Stomach (tissue), 9 donors: ENCODE results near the gene ACAP3. TPM values are rescaled to one million over a fixed set of nuclear protein-coding genes. Genes with fewer than 3 reads are reported as not detected.

ENCODE experiments used
- DNase-seq, 2 donors: peaks; one replicate each; pipeline versions ENCODE4 v3.0.0 to v3.0.0-alpha.2; 2013 to 2019
- H3K27ac ChIP-seq, 5 donors: fragments of 200-600 bp in 4 of 5; sonication (generic) in 4 of 5; one replicate each; pipeline ENCODE4 v1.5.1; 2013 to 2019; ENCODE audit warnings: mild to moderate bottlenecking in 1 of 5, moderate library complexity in 1 of 5
- H3K27me3 ChIP-seq, 3 donors: fragments of 200-600 bp; sonication (generic); one replicate each; pipeline ENCODE4 v1.5.1; 2017 to 2019; ENCODE audit warnings: mixed run types in 1 of 3
- H3K36me3 ChIP-seq, 4 donors: fragments of 200-600 bp; sonication (generic); 1 replicate in 3 of 4; 2 replicates in 1 of 4; pipeline ENCODE4 v1.5.1; 2016 to 2019
- H3K4me1 ChIP-seq, 4 donors: fragments of 200-600 bp; sonication (generic); one replicate each; pipeline ENCODE4 v1.5.1; 2016 to 2019
- H3K4me3 ChIP-seq, 4 donors: fragments of 200-600 bp; sonication (generic) in 3 of 4; one replicate each; pipeline ENCODE4 v1.5.1; 2016 to 2019; ENCODE audit warnings: mild to moderate bottlenecking in 1 of 4
- H3K9me3 ChIP-seq, 4 donors: fragments of 200-600 bp; sonication (generic); one replicate each; pipeline ENCODE4 v1.5.1; 2016 to 2019
- EP300 ChIP-seq: sonication (generic); formaldehyde crosslinking; IDR thresholded peaks from one replicate; pipeline ENCODE4 v1.6.1; 2017; ENCODE audit warnings: antibody characterized with exemption
- POLR2A ChIP-seq, 4 donors: fragments of 450-650 bp; IDR thresholded peaks; one replicate each; pipeline ENCODE4 v1.6.1; 2016; ENCODE audit warnings: antibody characterized with exemption in 4 of 4, control low read depth in 2 of 4, mild to moderate bottlenecking in 1 of 4, moderate library complexity in 1 of 4
- POLR2AphosphoS5 ChIP-seq, 3 donors: sonication (generic); formaldehyde crosslinking; IDR thresholded peaks; one replicate each; pipeline ENCODE4 v1.6.1; 2016; ENCODE audit warnings: antibody characterized with exemption in 3 of 3
- WGBS, 5 donors: extraction: QIAGEN DNeasy Blood & Tissue Kit in 3 of 5; methylation state at CpG; one replicate each; pipeline versions ENCODE4 v1.1.5 to v1.1.7; 2013 to 2018; 5-methylcytosine and 5-hydroxymethylcytosine counted together
- intact Hi-C: fragments of 100-400 bp; cut with DNase I; formaldehyde crosslinking; loops from one replicate; pipeline ENCODE4 v1.15.1; 2023; ENCODE audit warnings: low total_unique reads
- polyA plus RNA-seq, 3 donors: library from polyadenylated mRNA; stranded (reverse); fragments of 200-250 nt; gene quantifications; one replicate each; pipeline ENCODE4 v1.2.3, GENCODE V29; 2013
- total RNA-seq, 5 donors: library from RNA; depleted of rRNA; stranded (reverse); fragments of >200 nt; gene quantifications; one replicate each; pipeline versions ENCODE4 v1.1.0 to v1.2.3, GENCODE V29; 2014 to 2016
- TF ChIP-seq, protein P1 (sequence below), 7 experiments: fragments of 450-650 bp in 4 of 7; fragments of 200-600 bp in 3 of 7; sonication (generic) in 3 of 7; IDR thresholded peaks; one replicate each; pipeline ENCODE4 v1.5.1; 2016 to 2019; ENCODE audit warnings: antibody characterized with exemption in 7 of 7, control low read depth in 2 of 7, mild to moderate bottlenecking in 1 of 7
- donor health status: healthy with polysubstance abuse.
- donor health status: Bipolar disorder and iron deficiency.
- donor health status: healthy.

Gene ACAP3
- total and polyA plus RNA-seq, 8 donors, result 17.9 to 374 (median 51.2) TPM

DNA sequence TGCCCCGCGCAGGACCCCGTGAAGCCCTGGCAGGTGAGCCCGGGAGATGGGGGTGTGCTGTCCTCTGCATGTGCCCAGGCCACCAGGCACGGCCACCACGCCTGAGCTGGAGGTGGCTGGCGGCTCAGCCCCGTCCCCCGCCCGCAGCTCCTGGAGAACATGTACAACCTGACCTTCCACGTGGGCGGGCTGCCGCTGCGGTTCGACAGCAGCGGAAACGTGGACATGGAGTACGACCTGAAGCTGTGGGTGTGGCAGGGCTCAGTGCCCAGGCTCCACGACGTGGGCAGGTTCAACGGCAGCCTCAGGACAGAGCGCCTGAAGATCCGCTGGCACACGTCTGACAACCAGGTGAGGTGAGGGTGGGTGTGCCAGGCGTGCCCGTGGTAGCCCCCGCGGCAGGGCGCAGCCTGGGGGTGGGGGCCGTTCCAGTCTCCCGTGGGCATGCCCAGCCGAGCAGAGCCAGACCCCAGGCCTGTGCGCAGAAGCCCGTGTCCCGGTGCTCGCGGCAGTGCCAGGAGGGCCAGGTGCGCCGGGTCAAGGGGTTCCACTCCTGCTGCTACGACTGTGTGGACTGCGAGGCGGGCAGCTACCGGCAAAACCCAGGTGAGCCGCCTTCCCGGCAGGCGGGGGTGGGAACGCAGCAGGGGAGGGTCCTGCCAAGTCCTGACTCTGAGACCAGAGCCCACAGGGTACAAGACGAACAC is 25.2 kb upstream of the ACAP3 start:
- DNase-seq, result peak in 1 of 2 donors; percentile 80
- Histone ChIP-seq H3K36me3 (peaks cover 8 to 42% (median 40%) of the 10 kb centered on the region in 4 donors), H3K9me3 (no peaks in the 10 kb centered on the region), H3K4me3 (no peak overlapping the region), H3K27ac (peak overlapping the region in 1 of 5 donors; percentile 2), H3K4me1 (peaks cover 11 to 41% (median 37%) of the 10 kb centered on the region in 4 donors), H3K27me3 (no peaks in the 10 kb centered on the region)
- intact Hi-C loops, result no loop called here
- WGBS, 5 donors, result 46 to 77% (median 55%) methylated on average over 18 to 48 of the region's 48 CpGs
- peak in 1 of 3 donors; percentile 34 for TF ChIP-seq POLR2AphosphoS5 (IDR thresholded peaks at IDR 0.05)
- TF ChIP-seq, protein P1, sequence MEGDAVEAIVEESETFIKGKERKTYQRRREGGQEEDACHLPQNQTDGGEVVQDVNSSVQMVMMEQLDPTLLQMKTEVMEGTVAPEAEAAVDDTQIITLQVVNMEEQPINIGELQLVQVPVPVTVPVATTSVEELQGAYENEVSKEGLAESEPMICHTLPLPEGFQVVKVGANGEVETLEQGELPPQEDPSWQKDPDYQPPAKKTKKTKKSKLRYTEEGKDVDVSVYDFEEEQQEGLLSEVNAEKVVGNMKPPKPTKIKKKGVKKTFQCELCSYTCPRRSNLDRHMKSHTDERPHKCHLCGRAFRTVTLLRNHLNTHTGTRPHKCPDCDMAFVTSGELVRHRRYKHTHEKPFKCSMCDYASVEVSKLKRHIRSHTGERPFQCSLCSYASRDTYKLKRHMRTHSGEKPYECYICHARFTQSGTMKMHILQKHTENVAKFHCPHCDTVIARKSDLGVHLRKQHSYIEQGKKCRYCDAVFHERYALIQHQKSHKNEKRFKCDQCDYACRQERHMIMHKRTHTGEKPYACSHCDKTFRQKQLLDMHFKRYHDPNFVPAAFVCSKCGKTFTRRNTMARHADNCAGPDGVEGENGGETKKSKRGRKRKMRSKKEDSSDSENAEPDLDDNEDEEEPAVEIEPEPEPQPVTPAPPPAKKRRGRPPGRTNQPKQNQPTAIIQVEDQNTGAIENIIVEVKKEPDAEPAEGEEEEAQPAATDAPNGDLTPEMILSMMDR (IDR thresholded peaks at IDR 0.05), result no peak

DNA sequence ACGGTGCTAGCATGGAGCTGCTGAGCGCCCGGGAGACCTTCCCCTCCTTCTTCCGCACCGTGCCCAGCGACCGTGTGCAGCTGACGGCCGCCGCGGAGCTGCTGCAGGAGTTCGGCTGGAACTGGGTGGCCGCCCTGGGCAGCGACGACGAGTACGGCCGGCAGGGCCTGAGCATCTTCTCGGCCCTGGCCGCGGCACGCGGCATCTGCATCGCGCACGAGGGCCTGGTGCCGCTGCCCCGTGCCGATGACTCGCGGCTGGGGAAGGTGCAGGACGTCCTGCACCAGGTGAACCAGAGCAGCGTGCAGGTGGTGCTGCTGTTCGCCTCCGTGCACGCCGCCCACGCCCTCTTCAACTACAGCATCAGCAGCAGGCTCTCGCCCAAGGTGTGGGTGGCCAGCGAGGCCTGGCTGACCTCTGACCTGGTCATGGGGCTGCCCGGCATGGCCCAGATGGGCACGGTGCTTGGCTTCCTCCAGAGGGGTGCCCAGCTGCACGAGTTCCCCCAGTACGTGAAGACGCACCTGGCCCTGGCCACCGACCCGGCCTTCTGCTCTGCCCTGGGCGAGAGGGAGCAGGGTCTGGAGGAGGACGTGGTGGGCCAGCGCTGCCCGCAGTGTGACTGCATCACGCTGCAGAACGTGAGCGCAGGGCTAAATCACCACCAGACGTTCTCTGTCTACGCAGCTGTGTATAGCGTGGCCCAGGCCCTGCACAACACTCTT is 24.5 kb upstream of the ACAP3 start:
- intact Hi-C loops, result no loop called here
- Histone ChIP-seq H3K4me1 (peaks cover 11 to 41% (median 33%) of the 10 kb centered on the region in 4 donors), H3K27me3 (no peaks in the 10 kb centered on the region), H3K36me3 (peaks cover 14 to 42% (median 40%) of the 10 kb centered on the region in 4 donors), H3K27ac (no peak overlapping the region), H3K9me3 (no peaks in the 10 kb centered on the region), H3K4me3 (no peak overlapping the region)
- no peak for DNase-seq
- 75 to 79% (median 77%) methylated on average over 15 to 57 of the region's 57 CpGs for WGBS, 5 donors
- TF ChIP-seq EP300 (no peak), POLR2A (IDR thresholded peaks at IDR 0.05) (no peak), POLR2AphosphoS5 (IDR thresholded peaks at IDR 0.05) (no peak)
- TF ChIP-seq, protein P1 (IDR thresholded peaks at IDR 0.05), result no peak

DNA sequence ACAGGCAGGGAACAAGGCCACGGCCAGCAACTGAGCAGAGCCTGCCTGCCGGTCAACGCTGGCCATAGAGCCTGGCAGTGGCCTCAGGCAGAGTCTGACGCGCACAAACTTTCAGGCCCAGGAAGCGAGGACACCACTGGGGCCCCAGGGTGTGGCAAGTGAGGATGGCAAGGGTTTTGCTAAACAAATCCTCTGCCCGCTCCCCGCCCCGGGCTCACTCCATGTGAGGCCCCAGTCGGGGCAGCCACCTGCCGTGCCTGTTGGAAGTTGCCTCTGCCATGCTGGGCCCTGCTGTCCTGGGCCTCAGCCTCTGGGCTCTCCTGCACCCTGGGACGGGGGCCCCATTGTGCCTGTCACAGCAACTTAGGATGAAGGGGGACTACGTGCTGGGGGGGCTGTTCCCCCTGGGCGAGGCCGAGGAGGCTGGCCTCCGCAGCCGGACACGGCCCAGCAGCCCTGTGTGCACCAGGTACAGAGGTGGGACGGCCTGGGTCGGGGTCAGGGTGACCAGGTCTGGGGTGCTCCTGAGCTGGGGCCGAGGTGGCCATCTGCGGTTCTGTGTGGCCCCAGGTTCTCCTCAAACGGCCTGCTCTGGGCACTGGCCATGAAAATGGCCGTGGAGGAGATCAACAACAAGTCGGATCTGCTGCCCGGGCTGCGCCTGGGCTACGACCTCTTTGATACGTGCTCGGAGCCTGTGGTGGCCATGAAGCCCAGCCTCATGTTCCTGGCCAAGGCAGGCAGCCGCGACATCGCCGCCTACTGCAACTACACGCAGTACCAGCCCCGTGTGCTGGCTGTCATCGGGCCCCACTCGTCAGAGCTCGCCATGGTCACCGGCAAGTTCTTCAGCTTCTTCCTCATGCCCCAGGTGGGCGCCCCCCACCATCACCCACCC is 23.6 kb upstream of the ACAP3 start, which contains the start of gene TAS1R3:
Gene TAS1R3 (plus strand): TSS at position 213 of the 898 bp plus-strand sequence. CDS start 66 bp downstream, at position 279.
- peak in 1 of 2 donors; percentile 47 for DNase-seq
- no peak for TF ChIP-seq POLR2AphosphoS5 (IDR thresholded peaks at IDR 0.05)
- TF ChIP-seq EP300, result no peak
- no peak for TF ChIP-seq POLR2A (IDR thresholded peaks at IDR 0.05)
- TF ChIP-seq, protein P1 (IDR thresholded peaks at IDR 0.05), result no peak
- peak within 1 kb of the TSS in 1 of 5 donors; percentile 45 for H3K27ac ChIP-seq
- intact Hi-C loops, result no loop called here
- peaks cover 16 to 42% (median 40%) of the 10 kb centered on the region in 4 donors for H3K36me3 ChIP-seq
- H3K27me3 ChIP-seq, result no peaks in the 10 kb centered on the region
- peaks cover 14 to 48% (median 42%) of the 10 kb centered on the region in 4 donors for H3K4me1 ChIP-seq
- 54 to 76% (median 65%) methylated on average over 22 to 41 of the region's 41 CpGs for WGBS, 5 donors
- H3K9me3 ChIP-seq, result no peaks in the 10 kb centered on the region
- H3K4me3 ChIP-seq, result peak within 1 kb of the TSS in 1 of 4 donors; percentile 13
